Stimulated activated naive B cell treated with anti-CD40 and anti-IgM and Interleukin-4, amounts not matched to agents 10 μg/mL and 1 μg/mL and 100 μg/mL, for 72 hours (primary cell): ENCODE results near the gene C1QTNF5.

ENCODE experiments used
- ATAC-seq, 2 donors: fragments of 150-1000 bp; cut with Tn5 transposase; replicated peaks; 2 replicates each; pipeline ENCODE4 v1.10.0; 2021; ENCODE audit warnings: moderate library complexity in 1 of 2
- DNase-seq: peaks from one replicate; pipeline ENCODE4 v3.0.0; 2021
- H3K27ac Mint-ChIP-seq: one replicate; pipeline ENCODE4 v1.8.0; 2022; ENCODE audit warnings: mild to moderate bottlenecking, mixed read lengths
- H3K27me3 Mint-ChIP-seq, 2 donors: one replicate each; pipeline ENCODE4 v1.8.0; 2022; ENCODE audit warnings: mixed read lengths in 2 of 2
- H3K36me3 Mint-ChIP-seq, 2 donors: one replicate each; pipeline ENCODE4 v1.8.0; 2022; ENCODE audit warnings: mixed read lengths in 2 of 2, mild to moderate bottlenecking in 1 of 2
- H3K4me1 Mint-ChIP-seq, 2 donors: one replicate each; pipeline ENCODE4 v1.8.0; 2022; ENCODE audit warnings: mixed read lengths in 2 of 2, mild to moderate bottlenecking in 1 of 2
- H3K4me3 Mint-ChIP-seq, 2 donors: one replicate each; pipeline ENCODE4 v1.8.0; 2022; ENCODE audit warnings: mild to moderate bottlenecking in 2 of 2, mixed read lengths in 2 of 2, moderate library complexity in 1 of 2
- H3K9me3 Mint-ChIP-seq, 2 donors: one replicate each; pipeline ENCODE4 v1.8.0; 2022; ENCODE audit warnings: mixed read lengths in 2 of 2, mild to moderate bottlenecking in 1 of 2

The C1QTNF5 gene

GRCh38 chr11:119367661-119368120, 27.0 kb upstream of the C1QTNF5 start:
- Mint-ChIP-seq H3K36me3 (peaks cover 0 to 6% of the 10 kb centered on the region in 2 donors), H3K4me3 (no peak overlapping the region), H3K27ac (no peak overlapping the region), H3K27me3 (peaks cover 66 to 85% of the 10 kb centered on the region in 2 donors), H3K4me1 (peaks cover 11 to 17% of the 10 kb centered on the region in 2 donors), H3K9me3 (peaks cover 0 to 2% of the 10 kb centered on the region in 2 donors)
- DNase-seq (no peak), ATAC-seq (no peak)

- no peak overlapping the region for H3K4me3 Mint-ChIP-seq
- no peak for ATAC-seq
- H3K36me3 Mint-ChIP-seq: peaks cover 0 to 6% of the 10 kb centered on the region in 2 donors
- no peak for DNase-seq
- H3K9me3 Mint-ChIP-seq: peaks cover 0 to 2% of the 10 kb centered on the region in 2 donors
- peaks cover 73 to 88% of the 10 kb centered on the region in 2 donors for H3K27me3 Mint-ChIP-seq
- H3K4me1 Mint-ChIP-seq: peaks cover 15 to 17% of the 10 kb centered on the region in 2 donors
- H3K27ac Mint-ChIP-seq: no peak overlapping the region
Observed at GRCh38 chr11:119366690-119367620, 26.3 kb upstream of the C1QTNF5 start.

DNA sequence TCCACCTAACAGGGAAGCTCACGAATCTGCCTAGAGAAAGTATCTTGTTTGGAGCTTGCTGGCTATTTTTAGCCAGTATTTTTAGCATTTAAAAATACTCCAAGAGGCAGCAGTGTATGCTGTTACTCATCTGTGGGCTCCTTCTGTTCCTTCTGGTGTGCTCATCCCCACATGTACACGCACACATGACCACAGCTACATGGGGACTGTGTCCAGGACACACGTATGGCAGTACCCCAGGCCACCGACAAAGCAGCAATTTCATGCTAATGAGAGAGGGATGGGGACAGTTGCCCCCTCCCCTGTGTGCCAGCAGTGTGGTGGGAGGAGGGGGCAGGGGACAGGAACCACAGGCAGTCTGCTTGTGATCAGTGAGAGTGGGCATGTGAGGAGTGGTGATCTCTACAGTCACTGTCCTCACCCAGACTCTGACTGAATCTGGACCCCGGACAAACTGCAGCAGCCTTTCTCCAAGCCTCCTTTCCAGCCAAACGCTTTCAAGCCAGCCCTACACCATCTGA, 24.4 kb upstream of the C1QTNF5 start:
- ATAC-seq: no peak
- Mint-ChIP-seq H3K27ac (no peak overlapping the region), H3K4me3 (no peak overlapping the region), H3K27me3 (peaks cover 64 to 73% of the 10 kb centered on the region in 2 donors), H3K4me1 (peaks cover 15 to 18% of the 10 kb centered on the region in 2 donors), H3K36me3 (peaks cover 0 to 6% of the 10 kb centered on the region in 2 donors), H3K9me3 (peaks cover 0 to 2% of the 10 kb centered on the region in 2 donors)
- DNase-seq: no peak

GRCh38 chr11:119363851-119364590, 23.3 kb upstream of the C1QTNF5 start:
- ATAC-seq: peak; percentile 69 to 81
- DNase-seq: no peak
- H3K27me3 Mint-ChIP-seq: peaks cover 56 to 63% of the 10 kb centered on the region in 2 donors
- peaks cover 20 to 29% of the 10 kb centered on the region in 2 donors for H3K4me1 Mint-ChIP-seq
- peaks cover 0 to 2% of the 10 kb centered on the region in 2 donors for H3K9me3 Mint-ChIP-seq
- no peak overlapping the region for H3K27ac Mint-ChIP-seq
- peaks cover 0 to 6% of the 10 kb centered on the region in 2 donors for H3K36me3 Mint-ChIP-seq
- H3K4me3 Mint-ChIP-seq: peak overlapping the region; percentile 48 to 70

DNA sequence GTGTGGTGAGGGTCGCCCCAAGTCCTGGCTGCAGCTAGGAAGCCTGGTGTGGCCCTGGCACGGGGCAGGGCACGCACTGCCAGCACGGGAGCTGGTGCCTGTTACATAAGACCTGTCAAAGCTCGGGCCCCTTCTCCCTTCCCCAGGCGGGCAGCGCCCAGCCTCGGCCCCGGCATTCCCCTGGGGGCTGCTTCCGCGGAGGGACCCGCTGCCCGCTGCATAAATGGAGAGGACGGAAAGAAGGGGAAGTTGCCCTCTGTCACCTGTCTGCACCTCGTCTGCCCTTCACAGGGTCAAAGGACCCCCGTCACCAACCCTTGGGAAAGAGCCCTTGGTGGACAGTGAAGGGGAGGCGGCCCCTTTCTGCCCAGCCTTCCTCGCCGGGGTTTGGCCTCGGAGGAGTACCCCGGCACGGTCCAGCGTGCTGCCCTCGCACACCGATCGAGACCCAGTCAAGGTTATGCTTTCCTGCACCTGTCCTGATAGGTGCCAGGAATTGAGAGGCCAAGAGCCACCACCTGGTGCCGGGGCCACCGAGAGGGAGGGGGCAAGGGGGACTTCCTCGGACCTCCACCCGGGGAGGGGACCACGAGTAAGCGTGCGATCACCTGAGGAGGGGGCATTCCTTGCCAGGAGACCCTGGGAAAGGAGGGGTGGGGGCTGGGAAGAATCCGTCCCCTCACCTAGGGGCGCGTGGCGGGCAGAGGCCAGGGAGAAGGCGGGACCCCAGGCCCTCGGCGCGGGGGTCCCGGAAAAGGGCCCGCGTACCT, 22.6 kb upstream of the C1QTNF5 start:
- Mint-ChIP-seq H3K9me3 (peaks cover 0 to 2% of the 10 kb centered on the region in 2 donors), H3K36me3 (peaks cover 0 to 6% of the 10 kb centered on the region in 2 donors), H3K4me1 (peaks cover 20 to 34% of the 10 kb centered on the region in 2 donors), H3K27me3 (peaks cover 52 to 58% of the 10 kb centered on the region in 2 donors), H3K4me3 (peak overlapping the region; percentile 48 to 68), H3K27ac (no peak overlapping the region)
- ATAC-seq (no peak), DNase-seq (no peak)

- no peak for ATAC-seq
- no peak overlapping the region for H3K27ac Mint-ChIP-seq
- H3K27me3 Mint-ChIP-seq: peaks cover 49 to 54% of the 10 kb centered on the region in 2 donors
- H3K9me3 Mint-ChIP-seq: peaks cover 0 to 2% of the 10 kb centered on the region in 2 donors
- peaks cover 23 to 39% of the 10 kb centered on the region in 2 donors for H3K4me1 Mint-ChIP-seq
- peaks cover 0 to 6% of the 10 kb centered on the region in 2 donors for H3K36me3 Mint-ChIP-seq
- H3K4me3 Mint-ChIP-seq: no peak overlapping the region
- no peak for DNase-seq
Observed at GRCh38 chr11:119362741-119363080, 22.0 kb upstream of the C1QTNF5 start.

GRCh38 chr11:119361941-119362725, 21.4 kb upstream of the C1QTNF5 start:
- no peak overlapping the region for H3K4me3 Mint-ChIP-seq
- peaks cover 49 to 54% of the 10 kb centered on the region in 2 donors for H3K27me3 Mint-ChIP-seq
- no peak overlapping the region for H3K27ac Mint-ChIP-seq
- ATAC-seq (no peak), DNase-seq (no peak)
- peaks cover 27 to 45% of the 10 kb centered on the region in 2 donors for H3K4me1 Mint-ChIP-seq
- peaks cover 0 to 2% of the 10 kb centered on the region in 2 donors for H3K9me3 Mint-ChIP-seq
- peaks cover 0 to 6% of the 10 kb centered on the region in 2 donors for H3K36me3 Mint-ChIP-seq

DNA sequence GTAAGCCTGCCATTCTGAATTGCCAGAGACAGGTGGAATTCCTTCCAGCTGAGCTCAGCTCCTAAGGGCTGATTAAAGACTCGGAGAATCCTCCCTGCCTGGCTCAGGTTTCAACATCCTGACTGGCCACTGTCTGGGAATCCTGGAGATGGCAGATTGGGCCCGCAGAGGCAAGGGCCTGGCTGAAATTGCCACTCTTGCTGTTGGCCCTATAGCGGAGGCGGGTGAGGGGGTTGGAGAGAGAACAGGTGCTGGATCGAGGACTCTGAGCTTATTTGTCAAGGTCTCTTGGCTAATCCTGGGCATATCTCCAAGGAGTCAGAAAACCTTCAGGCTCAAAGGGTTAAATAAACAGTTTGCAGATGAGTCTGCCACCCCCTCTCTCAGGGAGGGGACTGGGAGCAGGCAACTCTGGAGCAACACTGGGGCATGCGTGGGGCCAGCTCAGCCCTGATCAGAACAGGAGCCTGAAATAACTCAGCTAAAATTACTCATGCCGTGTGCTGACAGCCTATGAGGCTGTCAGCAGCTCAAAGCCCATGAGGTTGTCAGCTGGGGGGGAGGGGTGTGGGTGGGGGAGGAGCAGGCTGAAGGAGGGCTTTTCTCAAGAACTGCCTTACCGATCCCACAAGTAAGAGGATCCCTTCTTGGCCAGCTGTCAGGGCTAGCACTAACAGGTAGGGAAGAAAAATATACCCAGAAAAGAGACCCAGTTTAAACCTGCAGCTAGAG, 20.5 kb upstream of the C1QTNF5 start:
- Mint-ChIP-seq H3K27ac (no peak overlapping the region), H3K4me1 (peaks cover 32 to 51% of the 10 kb centered on the region in 2 donors), H3K4me3 (no peak overlapping the region), H3K36me3 (peaks cover 0 to 6% of the 10 kb centered on the region in 2 donors), H3K27me3 (peaks cover 46 to 52% of the 10 kb centered on the region in 2 donors), H3K9me3 (peaks cover 0 to 2% of the 10 kb centered on the region in 2 donors)
- peak; percentile 28 to 64 for ATAC-seq
- DNase-seq: no peak

- peaks cover 45 to 49% of the 10 kb centered on the region in 2 donors for H3K27me3 Mint-ChIP-seq
- DNase-seq (no peak), ATAC-seq (peak; percentile 45 to 51)
- H3K4me1 Mint-ChIP-seq: peaks cover 31 to 50% of the 10 kb centered on the region in 2 donors
- peaks cover 0 to 2% of the 10 kb centered on the region in 2 donors for H3K36me3 Mint-ChIP-seq
- H3K27ac Mint-ChIP-seq: no peak overlapping the region
- H3K9me3 Mint-ChIP-seq: peaks cover 0 to 2% of the 10 kb centered on the region in 2 donors
- H3K4me3 Mint-ChIP-seq: no peak overlapping the region
Observed at GRCh38 chr11:119359365-119360214, 18.9 kb upstream of the C1QTNF5 start.

- no peaks in the 10 kb centered on the region for H3K9me3 Mint-ChIP-seq
- H3K27ac Mint-ChIP-seq: no peak overlapping the region
- no peaks in the 10 kb centered on the region for H3K36me3 Mint-ChIP-seq
- peak overlapping the region; percentile 69 to 85 for H3K4me3 Mint-ChIP-seq
- H3K4me1 Mint-ChIP-seq: peaks cover 22 to 38% of the 10 kb centered on the region in 2 donors
- H3K27me3 Mint-ChIP-seq: peaks cover 36 to 53% of the 10 kb centered on the region in 2 donors
- ATAC-seq: no peak
- no peak for DNase-seq
Observed at GRCh38 chr11:119357074-119357473, 16.4 kb upstream of the C1QTNF5 start.

- ATAC-seq (peak; percentile 77 to 83), DNase-seq (peak; percentile 44)
- Mint-ChIP-seq H3K9me3 (no peaks in the 10 kb centered on the region), H3K27ac (peak overlapping the region; percentile 65), H3K4me3 (peak overlapping the region; percentile 85 to 88), H3K36me3 (no peaks in the 10 kb centered on the region), H3K4me1 (peaks cover 20 to 38% of the 10 kb centered on the region in 2 donors), H3K27me3 (peaks cover 39 to 57% of the 10 kb centered on the region in 2 donors)
Observed at GRCh38 chr11:119356349-119357031, 15.8 kb upstream of the C1QTNF5 start.
